HG03039 (cell line): ENCODE results near the gene LRRC25.
"Not testable (repeated sequence)": the region's sequence is repeated elsewhere in the genome, so short reads cannot be mapped to it uniquely, and the experiment has no call there.

Experiments used
- ATAC-seq: cut with Tn5 transposase; IDR thresholded peaks from one replicate; pipeline ENCODE4 v1.9.1; 2021; ENCODE audit warnings: mild to moderate bottlenecking, moderate library complexity; ENCODE audit not compliant: unreplicated experiment

Gene LRRC25

DNA sequence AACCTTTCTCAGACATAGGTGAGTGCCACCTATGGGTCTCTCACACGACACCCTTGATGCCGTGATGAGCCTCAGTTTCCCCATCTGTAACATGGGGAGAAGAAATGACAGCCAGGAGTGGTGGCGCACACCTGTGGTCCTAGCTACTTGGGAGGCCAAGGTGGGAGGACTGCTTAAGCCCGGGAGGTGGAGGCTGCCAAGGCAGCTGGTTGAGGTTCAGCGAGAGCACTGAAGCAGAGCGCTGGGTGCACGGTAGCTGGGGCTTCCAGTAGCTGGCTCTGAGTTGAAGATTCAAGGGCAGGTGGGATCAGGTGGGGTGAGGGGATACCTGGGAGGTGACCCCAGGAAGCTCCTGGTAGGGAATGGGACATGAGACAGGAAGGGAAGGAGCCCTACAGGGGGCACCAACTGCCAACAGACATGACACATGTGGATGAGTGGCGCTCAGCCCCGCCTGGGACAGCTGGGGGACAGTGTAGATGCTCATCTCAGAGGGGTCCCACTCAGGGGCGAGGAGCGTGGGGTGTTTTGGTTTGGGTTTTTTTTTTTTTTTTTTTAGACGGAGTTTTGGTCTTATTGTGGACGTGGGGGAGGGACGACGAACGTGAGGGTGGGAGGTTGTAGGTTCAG lies 15.3 kb upstream of the LRRC25 start:
- no peak for ATAC-seq

DNA sequence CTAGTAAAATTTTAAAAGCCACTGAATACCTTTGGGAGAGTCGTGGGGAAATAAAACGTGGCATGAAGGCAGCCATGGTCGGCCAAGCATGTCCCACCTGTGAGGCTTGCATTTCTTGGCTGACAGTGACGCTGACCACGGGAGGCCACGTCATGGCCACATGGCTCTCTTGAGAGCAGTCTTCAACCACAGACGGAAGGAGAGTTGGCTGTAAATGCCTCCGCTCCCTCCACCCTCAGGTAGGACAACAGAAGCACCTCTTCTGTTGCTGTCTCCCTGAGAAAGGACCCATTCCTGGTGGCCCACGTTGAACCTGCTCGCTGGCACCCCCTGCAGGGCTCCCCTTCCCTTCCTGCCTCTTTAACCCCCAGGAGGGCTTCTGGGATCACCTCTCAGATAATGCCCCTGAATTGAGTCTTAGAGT lies 10.6 kb upstream of the LRRC25 start:
- no peak for ATAC-seq

DNA sequence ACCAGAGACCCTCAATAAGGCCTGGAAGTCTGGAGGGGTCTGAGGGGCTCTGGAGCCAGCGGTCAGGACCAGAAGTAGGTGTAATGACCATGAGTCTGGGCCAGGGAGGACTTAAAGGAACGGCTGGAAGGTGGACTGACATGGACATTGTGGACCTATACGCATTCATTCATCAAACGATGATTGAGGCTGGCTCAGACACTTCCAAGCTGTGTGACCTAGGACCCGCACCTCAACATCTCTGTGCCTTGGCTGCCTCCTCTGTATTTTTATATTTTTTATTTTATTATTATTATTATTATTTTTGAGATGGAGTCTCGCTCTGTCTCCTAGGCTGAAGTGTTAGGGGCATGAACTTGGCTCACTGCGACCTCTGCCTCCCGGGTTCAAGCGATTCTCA lies 9.3 kb upstream of the LRRC25 start:
- no peak for ATAC-seq

DNA sequence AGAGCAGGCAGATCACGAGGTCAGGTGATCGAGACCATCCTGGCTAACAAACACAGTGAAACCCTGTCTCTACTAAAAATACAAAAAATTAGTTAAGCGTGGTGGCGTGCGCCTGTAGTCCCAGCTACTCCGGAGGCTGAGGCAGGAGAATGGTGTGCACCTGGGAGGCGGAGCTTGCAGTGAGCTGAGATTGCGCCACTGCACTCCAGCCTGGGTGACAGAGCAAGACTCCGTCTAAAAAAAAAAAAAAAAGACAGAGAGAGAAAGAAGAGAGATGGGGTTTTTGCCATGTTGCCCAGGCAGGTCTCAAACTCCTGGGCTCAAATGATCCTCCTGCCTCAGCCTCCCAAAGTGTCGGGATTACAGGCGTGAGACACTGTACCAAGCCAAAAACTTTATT lies 8.3 kb upstream of the LRRC25 start:
- not testable (repeated sequence) for ATAC-seq

DNA sequence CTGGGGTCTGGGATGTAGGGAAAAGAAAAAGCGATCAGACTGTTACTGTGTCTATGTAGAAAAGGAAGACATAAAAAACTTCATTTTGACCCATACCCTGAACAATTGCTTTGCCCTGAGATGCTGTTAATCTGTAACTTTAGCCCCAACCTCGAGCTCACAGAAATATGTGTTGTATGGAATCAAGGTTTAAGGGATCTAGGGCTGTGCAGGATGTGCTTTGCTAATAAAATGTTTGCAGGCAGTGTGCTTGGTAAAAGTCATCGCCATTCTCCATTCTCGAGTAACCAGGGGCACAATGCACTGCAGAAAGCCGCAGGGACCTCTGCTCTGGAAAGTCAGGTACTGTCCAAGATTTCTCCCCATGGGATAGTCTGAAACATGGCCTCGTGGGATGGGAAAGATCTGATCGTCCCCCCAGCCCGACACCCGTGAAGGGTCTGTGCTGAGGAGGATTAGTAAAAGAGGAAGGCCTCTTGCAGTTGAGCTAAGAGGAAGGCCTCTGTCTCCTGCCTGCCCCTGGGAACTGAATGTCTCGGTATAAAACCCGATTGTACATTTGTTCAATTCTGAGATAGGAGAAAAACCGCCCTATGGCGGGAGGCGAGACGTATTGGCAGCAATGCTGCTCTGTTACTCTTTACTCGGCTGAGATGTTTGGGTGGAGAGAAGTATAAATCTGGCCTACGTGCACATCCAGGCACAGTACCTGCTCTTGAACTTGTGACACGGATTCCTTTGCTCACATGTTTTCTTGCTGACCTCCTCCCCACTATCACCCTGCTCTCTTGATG lies 5.2 kb upstream of the LRRC25 start:
- ATAC-seq = not testable (repeated sequence)

DNA sequence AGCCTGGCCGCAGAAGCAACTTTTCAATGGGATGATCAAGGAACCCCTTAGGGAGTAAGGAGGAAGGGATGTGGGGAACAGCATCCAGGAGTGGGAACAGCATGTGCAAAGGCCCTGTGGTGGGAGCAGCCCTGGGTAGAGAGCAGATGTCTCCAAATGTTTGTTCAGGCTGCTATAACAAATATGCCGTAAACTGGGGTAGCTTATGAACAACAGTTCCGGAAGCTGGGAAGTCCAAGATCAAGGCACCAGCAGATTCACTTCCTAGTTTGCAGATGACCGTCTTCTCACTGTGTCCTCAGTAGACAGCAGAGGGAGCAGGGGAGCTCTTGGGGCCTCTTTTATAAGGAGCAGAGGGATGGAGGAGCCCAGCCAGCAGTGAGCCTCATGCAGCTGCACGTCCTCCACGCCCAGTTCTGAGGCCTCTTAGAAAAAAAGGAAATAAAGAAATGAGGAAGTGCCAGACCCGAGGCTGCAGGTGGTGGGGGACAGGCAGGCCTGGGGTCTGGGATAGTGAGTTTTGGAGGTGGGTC lies 4.2 kb upstream of the LRRC25 start:
- ATAC-seq = no peak

DNA sequence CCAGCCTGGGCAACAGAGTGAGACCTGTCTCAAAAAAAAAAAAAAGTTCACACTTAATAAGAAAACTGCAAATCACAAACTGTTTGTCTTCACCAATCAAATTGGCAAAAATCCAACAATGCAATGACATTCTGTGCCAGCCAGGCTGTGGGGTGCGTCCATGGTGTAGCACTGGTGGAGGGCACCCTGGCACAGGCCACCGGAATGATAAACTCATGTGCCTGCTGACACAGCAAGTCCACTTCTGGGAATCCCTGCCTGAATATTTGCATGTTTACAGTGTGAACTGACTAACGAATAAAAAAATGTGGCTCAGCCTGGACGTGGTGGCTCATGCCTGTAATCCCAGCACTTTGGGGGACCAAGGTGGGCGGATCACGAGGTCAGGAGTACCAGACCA lies 1.6 kb upstream of the LRRC25 start:
- no peak for ATAC-seq

DNA sequence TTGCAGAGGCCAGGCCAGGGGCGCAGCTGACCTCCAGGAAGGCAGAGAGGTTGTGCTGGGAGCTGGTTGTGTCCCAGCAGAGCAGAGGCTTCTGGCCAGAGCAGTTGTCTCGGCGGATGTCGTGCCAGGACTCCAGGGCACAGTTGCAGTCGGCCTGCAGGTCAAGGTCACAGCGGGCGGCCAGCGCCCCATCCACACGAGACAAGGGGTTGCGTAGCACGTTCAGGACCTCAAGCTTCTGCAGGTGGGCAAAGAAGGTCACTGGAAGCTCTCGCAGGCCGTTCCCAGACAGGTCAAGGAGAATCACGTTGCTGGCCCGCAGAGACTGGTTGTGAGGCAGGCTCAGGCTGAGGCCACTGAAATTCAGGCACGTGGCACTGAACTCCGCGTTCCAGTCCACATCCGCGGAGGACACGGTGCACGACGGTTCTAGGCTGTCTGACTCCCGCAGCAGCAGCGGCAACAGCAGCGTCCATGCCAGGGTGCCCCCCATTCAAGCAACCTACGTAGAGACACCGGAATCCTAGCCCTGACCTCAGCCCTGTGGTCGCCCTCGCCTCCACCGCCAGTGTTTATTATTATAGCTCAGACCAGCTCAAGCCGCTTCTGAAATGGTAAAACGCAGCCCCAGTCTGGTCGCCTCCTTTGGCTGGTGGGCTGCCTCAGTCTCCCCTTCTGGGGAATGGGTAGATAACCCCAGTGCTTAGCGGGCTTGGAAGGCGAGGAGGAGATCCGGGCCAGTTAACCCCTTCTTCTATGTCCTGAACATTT lies 766 bp downstream of the LRRC25 start:
- no peak for ATAC-seq

DNA sequence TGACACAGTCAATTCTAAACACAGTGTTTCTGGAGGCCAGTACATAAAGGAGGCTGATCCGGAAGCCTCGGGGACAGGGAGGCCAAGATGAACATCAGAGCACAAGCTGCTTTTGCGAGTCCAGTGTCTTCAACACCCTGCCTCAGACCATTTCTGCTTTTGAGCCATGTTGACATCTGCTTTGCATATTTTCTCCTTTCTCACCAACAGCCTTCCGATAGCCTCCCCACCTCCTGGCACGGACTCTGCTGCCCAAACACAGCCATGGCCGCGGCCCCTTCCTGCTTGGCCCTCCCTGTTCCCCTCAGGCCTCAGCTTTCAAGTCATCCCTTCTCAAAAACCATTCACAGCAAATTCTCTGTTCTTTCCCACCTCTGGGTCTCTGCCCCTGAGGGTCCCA lies 3.6 kb downstream of the LRRC25 start:
- ATAC-seq = no peak

DNA sequence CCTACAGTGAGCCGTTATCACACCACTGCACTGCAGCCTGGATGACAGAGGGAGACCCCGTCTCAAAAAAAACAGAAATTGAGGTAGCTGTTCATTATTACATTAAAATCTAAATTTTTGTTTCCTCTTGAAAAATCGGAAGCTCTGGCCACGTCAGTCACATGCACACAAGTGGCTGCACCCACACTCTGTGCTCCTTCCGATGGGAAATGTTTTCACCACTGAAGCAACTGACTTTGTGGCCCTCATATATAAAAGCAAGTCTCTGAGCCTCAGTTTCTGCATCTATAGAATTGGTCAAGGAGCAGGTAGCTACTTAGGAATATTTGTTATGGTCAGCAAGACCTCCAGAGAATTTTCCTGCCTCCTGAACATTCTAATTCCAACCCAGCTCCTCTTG lies 4.5 kb downstream of the LRRC25 start:
- no peak for ATAC-seq

DNA sequence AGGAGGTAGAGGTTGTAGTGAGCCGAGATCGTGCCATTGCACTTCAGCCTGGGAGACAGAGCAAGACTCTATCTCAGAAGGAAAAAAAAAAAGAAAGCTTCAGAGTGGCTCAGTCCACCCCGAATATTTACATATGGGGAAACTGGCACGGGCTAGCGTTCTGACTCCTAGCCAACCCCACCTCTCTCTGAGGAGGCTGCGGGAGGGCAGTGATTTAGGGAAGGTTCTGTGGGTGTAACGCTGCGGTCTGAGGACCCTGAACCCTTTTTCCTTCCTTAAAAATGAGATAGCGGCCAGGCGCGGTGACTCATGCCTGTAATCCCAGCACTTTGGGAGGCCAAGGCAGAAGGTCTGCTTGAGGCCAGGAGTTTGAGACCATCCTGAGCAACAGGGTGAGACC lies 5.0 kb downstream of the LRRC25 start:
- no peak for ATAC-seq

DNA sequence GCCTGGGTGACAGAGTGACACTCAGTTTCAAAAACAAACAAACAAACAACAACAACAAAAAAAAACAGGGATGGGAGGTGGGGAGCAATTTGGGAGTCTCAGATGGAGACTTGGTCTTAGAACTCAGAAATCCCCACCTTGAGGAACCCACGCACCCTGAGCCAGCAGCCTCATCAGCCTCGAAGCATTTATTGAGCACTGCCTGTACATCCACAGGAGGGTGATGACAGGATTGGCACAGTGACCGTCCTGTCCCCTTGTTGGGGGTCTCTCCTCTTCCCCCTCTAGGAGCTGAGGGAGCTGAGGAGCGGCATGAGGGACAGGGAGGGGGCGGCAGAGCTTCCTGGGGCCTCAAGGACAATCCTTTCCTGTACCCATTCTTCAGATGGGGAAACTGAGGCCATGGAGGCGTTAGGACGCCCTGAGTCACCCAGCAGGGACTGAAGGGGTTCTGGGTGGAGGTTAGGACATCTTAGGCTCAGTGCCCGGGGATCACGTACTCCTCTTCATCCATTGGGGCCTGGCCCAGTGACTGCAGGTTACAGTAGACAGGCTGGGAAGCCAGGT lies 5.8 kb downstream of the LRRC25 start:
- no peak for ATAC-seq

DNA sequence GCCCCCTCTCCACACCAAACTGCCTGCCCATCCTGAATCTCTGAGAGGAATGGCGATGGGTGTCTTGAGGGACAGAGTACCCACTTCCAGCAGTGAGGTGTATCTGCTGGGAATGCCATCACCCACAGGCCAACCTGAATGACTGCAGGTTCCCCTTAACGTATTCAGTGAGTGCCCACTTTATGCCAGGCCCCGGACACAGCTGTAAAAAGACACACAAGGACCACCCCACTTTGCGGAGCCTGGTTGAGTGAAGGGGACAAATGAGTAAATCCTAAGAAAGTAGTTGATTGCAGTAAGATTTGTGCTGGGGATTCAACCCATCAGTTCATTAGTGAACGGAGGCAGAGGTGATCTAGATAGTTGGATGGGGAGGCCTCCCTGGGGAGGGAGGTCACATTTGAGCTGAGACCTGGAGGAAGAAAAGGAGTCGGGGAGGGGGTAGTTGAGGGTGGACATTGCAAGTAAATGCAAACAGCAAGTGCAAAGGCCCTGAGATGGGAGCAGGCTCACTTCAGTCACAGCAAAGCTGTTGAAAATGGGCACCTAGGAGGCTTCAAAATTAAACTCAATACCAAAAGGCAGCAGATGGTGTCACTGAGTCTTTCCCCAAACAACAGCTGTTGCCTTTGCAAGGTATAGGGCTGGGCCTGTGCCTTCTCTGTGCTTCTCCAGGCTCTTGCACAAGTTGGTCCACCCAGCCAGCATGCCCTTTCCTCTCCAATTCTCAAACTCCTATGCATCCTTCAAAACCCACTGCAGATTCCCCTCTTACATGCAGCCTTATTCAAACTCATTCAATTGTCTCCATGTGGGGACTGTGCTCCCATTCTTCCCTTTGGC lies 7.1 kb downstream of the LRRC25 start:
- no peak for ATAC-seq

DNA sequence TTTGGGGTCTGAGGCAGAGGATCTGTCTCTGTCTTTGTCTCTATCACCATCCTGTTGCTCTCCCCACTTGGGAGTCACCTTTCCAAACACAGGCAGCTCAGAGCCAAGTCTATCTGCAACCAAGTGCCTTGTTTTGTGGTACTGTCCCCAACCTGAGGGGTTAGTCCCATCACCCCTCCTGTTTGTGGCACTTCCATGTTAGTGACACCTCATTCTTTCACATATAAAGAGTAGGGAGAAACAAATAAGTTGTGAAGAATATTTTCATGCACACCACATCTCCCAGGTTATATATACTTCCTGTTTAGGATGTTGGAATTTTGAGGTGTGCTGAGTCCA lies 7.7 kb downstream of the LRRC25 start:
- no peak for ATAC-seq

DNA sequence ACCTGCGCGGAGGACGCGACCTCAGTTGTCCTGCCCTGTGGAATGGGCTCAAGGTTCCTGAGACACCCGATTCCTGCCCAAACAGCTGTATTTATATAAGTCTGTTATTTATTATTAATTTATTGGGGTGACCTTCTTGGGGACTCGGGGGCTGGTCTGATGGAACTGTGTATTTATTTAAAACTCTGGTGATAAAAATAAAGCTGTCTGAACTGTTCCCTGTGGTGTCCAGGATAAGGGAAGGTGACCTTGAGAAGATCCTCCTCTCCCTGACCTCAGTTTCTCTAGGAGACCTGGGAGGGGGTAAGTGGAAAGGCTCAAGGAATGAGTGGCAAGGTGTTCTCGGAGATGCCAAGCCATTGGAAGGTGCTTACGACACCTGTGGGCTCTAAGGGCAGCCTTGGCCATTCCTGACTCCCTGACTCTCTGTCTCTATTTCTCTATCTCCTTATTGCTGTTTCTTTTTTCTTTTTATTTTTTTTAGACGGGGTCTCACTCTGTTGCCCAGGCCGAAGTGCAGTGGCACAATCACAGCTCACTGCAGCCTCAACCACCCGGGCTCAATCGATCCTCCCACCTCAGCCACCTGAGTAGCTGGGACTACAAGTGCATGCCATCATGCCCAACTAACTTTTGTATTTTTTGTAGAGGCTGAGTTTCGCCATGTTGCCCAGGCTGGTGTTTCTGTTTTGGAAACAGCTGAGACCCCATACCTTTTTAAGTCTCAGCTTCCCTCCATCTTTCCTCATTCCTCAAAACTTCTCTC lies 8.3 kb downstream of the LRRC25 start:
- no peak for ATAC-seq

DNA sequence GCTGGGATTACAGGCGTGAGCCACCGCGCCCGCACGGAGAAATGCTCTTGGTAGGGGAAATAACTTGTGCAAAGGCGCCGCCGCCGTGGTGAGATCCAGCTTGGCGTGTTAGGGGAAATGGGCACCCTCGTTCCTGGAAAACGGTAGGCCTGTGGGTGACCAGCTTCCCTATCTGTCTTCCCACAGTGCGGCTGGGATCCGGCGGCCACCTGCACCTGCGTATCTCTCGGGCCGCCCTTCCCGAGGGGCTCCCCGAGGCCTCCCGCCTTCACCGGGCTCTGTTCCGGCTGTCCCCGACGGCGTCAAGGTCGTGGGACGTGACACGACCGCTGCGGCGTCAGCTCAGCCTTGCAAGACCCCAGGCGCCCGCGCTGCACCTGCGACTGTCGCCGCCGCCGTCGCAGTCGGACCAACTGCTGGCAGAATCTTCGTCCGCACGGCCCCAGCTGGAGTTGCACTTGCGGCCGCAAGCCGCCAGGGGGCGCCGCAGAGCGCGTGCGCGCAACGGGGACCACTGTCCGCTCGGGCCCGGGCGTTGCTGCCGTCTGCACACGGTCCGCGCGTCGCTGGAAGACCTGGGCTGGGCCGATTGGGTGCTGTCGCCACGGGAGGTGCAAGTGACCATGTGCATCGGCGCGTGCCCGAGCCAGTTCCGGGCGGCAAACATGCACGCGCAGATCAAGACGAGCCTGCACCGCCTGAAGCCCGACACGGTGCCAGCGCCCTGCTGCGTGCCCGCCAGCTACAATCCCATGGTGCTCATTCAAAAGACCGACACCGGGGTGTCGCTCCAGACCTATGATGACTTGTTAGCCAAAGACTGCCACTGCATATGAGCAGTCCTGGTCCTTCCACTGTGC lies 9.1 kb downstream of the LRRC25 start:
- no peak for ATAC-seq

DNA sequence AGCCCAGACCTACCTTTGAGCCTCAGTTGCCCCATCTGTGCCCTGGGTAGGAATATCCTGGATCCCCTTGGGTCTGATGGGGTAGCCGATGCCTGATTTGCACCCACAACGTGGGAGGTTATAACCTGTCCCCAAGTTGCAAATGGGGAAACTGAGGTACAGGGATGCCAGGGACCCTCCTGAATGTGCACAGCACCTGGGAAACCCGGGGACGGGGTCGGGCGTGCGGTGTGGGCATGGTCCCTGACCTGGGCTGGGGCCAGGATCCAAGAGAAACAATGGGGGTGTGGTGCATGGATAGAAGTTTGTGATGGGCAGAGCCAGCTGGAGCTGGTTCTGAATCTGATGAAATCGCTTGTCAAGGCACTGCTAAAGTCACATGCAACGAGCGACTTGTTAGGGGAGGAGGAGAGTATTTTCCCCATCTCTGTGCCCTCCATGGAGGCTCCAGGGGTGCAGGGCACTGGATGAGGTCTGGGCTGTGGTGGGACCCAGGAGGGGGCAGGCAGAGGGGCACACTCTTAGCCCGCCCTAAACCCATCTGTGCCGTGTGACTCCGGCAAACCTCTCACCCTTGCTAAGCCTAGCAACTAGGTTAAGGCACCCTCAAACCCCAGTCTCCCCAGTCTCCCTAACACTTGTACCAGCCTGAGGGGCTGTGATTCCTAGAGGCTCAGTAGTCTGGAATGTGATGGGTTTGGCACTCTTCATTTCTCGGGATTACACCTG lies 10.7 kb downstream of the LRRC25 start:
- no peak for ATAC-seq
